PFSK-1 (cell line): ENCODE data around the gene VPS13D.

Experiments used
- FOXP2 ChIP-seq: optimal IDR thresholded peaks from 2 replicates; pipeline ENCODE3; 2011; ENCODE audit warnings: borderline replicate concordance, control low read depth, inconsistent platforms; ENCODE audit not compliant: insufficient read depth; ENCODE audit errors: extremely low read length, extremely low read depth
- SIN3A ChIP-seq: IDR thresholded peaks from 2 replicates; pipeline ENCODE4 v1.6.1; 2012; ENCODE audit warnings: mild to moderate bottlenecking, low read length, moderate library complexity, borderline replicate concordance; ENCODE audit not compliant: insufficient read depth
- TAF1 ChIP-seq: IDR thresholded peaks from 2 replicates; pipeline ENCODE4 v1.6.1; 2012; ENCODE audit warnings: low read length, control low read depth, borderline replicate concordance; ENCODE audit not compliant: insufficient read depth
- TF ChIP-seq, protein P1 (sequence below), 2 experiments: IDR thresholded peaks; 2 replicates each; pipeline versions ENCODE4 v1.6.1 to v1.8.0; 2011 to 2012; ENCODE audit warnings: low read depth in 2 of 2, low read length in 2 of 2, control low read depth in 1 of 2, inconsistent platforms in 1 of 2, mild to moderate bottlenecking in 1 of 2, moderate library complexity in 1 of 2; ENCODE audit not compliant: insufficient read depth in 1 of 2

DNA sequence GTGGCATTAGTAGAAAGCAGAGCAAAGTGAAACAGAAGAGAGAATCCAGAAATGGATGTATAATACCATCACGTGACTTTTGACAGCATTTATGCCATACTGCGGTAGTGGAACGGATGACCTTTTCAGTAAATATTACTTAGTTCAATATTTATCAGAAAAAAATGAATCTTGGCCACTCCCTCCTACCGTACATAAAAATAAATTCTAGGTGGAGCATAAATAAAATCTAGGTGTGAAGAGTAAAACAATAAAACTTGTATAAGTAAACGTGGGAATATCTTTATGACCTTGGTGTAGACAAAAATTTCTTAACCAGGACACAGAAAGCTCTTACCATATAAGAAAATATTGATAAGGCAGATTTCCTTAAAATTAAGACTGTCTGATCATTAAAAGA lies 182.6 kb downstream of the VPS13D start:
- TF ChIP-seq SIN3A (no peak), TAF1 (no peak), FOXP2 (no peak)
- TF ChIP-seq, protein P1, sequence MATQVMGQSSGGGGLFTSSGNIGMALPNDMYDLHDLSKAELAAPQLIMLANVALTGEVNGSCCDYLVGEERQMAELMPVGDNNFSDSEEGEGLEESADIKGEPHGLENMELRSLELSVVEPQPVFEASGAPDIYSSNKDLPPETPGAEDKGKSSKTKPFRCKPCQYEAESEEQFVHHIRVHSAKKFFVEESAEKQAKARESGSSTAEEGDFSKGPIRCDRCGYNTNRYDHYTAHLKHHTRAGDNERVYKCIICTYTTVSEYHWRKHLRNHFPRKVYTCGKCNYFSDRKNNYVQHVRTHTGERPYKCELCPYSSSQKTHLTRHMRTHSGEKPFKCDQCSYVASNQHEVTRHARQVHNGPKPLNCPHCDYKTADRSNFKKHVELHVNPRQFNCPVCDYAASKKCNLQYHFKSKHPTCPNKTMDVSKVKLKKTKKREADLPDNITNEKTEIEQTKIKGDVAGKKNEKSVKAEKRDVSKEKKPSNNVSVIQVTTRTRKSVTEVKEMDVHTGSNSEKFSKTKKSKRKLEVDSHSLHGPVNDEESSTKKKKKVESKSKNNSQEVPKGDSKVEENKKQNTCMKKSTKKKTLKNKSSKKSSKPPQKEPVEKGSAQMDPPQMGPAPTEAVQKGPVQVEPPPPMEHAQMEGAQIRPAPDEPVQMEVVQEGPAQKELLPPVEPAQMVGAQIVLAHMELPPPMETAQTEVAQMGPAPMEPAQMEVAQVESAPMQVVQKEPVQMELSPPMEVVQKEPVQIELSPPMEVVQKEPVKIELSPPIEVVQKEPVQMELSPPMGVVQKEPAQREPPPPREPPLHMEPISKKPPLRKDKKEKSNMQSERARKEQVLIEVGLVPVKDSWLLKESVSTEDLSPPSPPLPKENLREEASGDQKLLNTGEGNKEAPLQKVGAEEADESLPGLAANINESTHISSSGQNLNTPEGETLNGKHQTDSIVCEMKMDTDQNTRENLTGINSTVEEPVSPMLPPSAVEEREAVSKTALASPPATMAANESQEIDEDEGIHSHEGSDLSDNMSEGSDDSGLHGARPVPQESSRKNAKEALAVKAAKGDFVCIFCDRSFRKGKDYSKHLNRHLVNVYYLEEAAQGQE (IDR thresholded peaks at IDR 0.05; ENCODE audit: insufficient read depth in 1 of 2, low read depth in 2 of 2, low read length in 2 of 2): no peak
